HUES6 (cell line): ENCODE data around the gene ALG3.

Experiments used
- H3K27ac ChIP-seq: 2 replicates; pipeline ENCODE4 v1.7.0; 2013; ENCODE audit warnings: low read depth, mild to moderate bottlenecking, low read length, inconsistent platforms
- H3K27me3 ChIP-seq: 2 replicates; pipeline ENCODE4 v1.6.1; 2013; ENCODE audit warnings: low read length; ENCODE audit not compliant: control insufficient read depth, insufficient read depth
- H3K36me3 ChIP-seq: 2 replicates; pipeline ENCODE4 v1.6.1; 2013; ENCODE audit warnings: low read length; ENCODE audit not compliant: control insufficient read depth, insufficient read depth
- H3K4me1 ChIP-seq: 2 replicates; pipeline ENCODE4 v1.6.1; 2013; ENCODE audit warnings: low read length; ENCODE audit not compliant: control insufficient read depth, insufficient read depth
- H3K4me3 ChIP-seq: 2 replicates; pipeline ENCODE4 v1.5.1; 2013; ENCODE audit warnings: low read depth, low read length
- H3K9ac ChIP-seq: one replicate; pipeline ENCODE4 v1.6.1; 2013; ENCODE audit warnings: mild to moderate bottlenecking, low read length
- H3K9me3 ChIP-seq: 2 replicates; pipeline ENCODE4 v1.6.1; 2013; ENCODE audit warnings: low read depth, low read length; ENCODE audit not compliant: control insufficient read depth, insufficient read depth

ALG3 gene

DNA sequence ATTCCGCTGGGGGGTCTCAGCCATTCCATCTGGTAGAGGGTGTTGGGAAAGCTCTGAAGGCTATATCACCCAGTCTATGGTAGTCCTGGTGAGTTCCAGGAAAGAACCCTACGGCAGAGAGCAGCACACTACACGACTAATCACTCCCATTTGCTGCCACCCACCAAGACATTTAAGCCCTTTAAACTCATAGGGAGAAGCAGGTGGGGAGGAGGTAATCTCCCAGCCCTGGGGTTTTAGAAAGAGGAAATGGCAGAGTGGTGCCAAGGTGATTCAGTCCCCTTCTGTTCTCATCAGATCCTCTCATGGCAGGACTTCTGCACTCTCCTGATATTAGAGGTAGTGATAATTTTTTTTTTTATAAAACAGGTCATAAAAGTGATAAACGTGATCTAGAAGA is 29.9 kb downstream of the ALG3 start:
- no peaks in the 10 kb centered on the region for H3K9me3 ChIP-seq
- no peaks in the 10 kb centered on the region for H3K4me1 ChIP-seq
- H3K27me3 ChIP-seq: no peaks in the 10 kb centered on the region
- no peak overlapping the region for H3K27ac ChIP-seq
- H3K9ac ChIP-seq: no peak overlapping the region
- H3K4me3 ChIP-seq: no peak overlapping the region
- no peaks in the 10 kb centered on the region for H3K36me3 ChIP-seq

GRCh38 chr3:184211718-184212117 is 37.0 kb downstream of the ALG3 start:
- Histone ChIP-seq H3K9me3 (no peaks in the 10 kb centered on the region), H3K27ac (no peak overlapping the region), H3K27me3 (no peaks in the 10 kb centered on the region; the same call in 1 of the 2 replicates), H3K4me3 (no peak overlapping the region), H3K36me3 (no peaks in the 10 kb centered on the region), H3K9ac (no peak overlapping the region), H3K4me1 (no peaks in the 10 kb centered on the region)

DNA sequence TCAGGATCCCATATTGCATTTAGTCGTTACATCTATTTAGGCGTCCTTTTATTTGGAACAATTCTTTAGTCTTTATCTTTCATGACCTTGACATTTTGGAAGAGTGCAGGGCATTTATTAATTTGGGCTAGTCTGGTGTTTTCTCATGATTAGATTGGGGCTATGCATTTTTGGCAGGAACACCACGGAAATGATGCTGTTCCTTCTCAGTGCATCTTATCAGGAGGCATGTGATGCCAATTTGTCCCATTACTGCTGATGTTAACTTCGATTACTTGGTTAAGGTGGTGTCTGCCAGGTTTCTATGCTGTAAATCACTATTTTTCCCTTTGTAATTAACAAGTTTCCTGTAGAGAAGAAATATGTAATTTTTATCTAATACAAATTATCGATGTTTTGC is 37.5 kb downstream of the ALG3 start:
- H3K36me3 ChIP-seq: no peaks in the 10 kb centered on the region
- H3K27ac ChIP-seq: no peak overlapping the region
- no peaks in the 10 kb centered on the region; the same call in 1 of the 2 replicates for H3K27me3 ChIP-seq
- no peaks in the 10 kb centered on the region for H3K4me1 ChIP-seq
- no peak overlapping the region for H3K9ac ChIP-seq
- H3K4me3 ChIP-seq: no peak overlapping the region
- no peaks in the 10 kb centered on the region for H3K9me3 ChIP-seq

DNA sequence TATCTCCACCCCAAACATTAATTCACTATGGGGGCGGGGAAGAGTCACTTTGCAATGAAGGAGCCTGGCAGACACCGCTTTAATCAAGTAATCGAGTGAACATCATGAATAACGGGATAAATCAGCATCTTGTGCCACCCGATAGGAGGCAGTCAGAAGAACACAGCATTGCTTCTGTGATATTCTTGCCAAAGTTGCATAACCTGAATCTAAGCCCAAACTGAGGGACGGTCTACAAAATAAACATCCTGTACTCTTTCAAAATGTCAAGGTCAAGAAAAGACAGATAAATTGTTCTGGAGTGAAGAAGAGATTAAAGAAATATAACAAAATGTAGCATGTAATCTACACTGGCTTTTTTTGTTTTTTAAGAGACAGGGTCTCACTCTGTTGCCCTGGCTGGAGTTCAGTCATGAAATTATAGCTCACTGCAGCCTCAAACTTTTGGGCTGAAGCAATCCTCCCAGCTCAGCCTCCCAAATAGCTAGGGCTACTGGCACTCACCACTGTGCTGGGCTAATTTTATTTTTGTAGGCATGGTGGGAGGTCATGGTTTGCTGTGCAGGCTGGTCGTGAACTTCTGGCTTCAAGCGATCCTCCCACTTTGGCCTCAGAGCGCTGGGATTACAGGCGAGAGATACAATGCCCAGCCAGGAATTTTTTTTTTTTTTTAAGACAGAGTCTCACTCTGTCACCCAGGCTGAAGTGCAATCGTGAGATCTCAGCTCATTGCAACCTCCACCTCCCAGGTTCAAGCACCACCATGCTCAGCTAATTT is 39.4 kb downstream of the ALG3 start:
- no peak overlapping the region for H3K27ac ChIP-seq
- no peaks in the 10 kb centered on the region; the same call in 1 of the 2 replicates for H3K27me3 ChIP-seq

GRCh38 chr3:184203526-184203925 is 45.2 kb downstream of the ALG3 start:
- no peaks in the 10 kb centered on the region; the same call in 1 of the 2 replicates for H3K27me3 ChIP-seq
- H3K9me3 ChIP-seq: no peaks in the 10 kb centered on the region
- no peaks in the 10 kb centered on the region for H3K4me1 ChIP-seq
- H3K27ac ChIP-seq: no peak overlapping the region
- H3K4me3 ChIP-seq: no peak overlapping the region
- H3K9ac ChIP-seq: no peak overlapping the region
- no peaks in the 10 kb centered on the region for H3K36me3 ChIP-seq

More for the DNA sequence above, 39.4 kb downstream of the ALG3 start:
- Histone ChIP-seq H3K9ac (no peak overlapping the region), H3K9me3 (no peaks in the 10 kb centered on the region), H3K4me3 (no peak overlapping the region), H3K4me1 (no peaks in the 10 kb centered on the region), H3K36me3 (no peaks in the 10 kb centered on the region)

- Histone ChIP-seq H3K36me3 (peaks cover 9% of the 10 kb centered on the region), H3K4me3 (no peak overlapping the region), H3K27me3 (no peaks in the 10 kb centered on the region), H3K9me3 (no peaks in the 10 kb centered on the region), H3K9ac (no peak overlapping the region), H3K4me1 (no peaks in the 10 kb centered on the region), H3K27ac (no peak overlapping the region)
Measured at GRCh38 chr3:184200825-184201224, 47.9 kb downstream of the ALG3 start.

- Histone ChIP-seq H3K9ac (no peak overlapping the region), H3K4me1 (no peaks in the 10 kb centered on the region), H3K36me3 (peaks cover 31% of the 10 kb centered on the region)
Measured at GRCh38 chr3:184198509-184198908, 50.3 kb downstream of the ALG3 start.

DNA sequence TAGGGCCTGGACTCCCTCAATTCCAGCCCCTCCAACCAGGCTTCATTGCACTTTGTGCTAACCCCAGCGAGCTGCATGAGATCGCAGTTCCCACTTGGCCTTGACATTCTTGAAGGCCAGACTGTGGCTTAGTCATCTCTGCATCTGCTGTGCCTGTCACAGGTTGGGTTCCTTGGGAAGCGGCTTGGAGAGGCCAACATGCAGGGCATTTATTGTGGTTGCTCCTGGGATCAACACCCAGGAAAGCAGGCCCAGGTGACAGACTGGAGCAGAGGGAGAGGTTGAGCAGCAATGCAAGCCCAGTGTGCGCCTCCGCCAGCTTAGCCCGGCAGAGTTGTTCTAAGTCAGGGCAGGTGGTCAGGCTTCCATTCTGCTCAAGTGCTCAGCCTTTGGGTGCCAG is 52.2 kb downstream of the ALG3 start:
- Histone ChIP-seq H3K9me3 (no peaks in the 10 kb centered on the region), H3K9ac (no peak overlapping the region), H3K4me1 (no peaks in the 10 kb centered on the region), H3K27ac (no peak overlapping the region), H3K4me3 (no peak overlapping the region), H3K36me3 (peaks cover 51% of the 10 kb centered on the region), H3K27me3 (no peaks in the 10 kb centered on the region)

More at GRCh38 chr3:184198509-184198908, 50.3 kb downstream of the ALG3 start:
- Histone ChIP-seq H3K4me3 (no peak overlapping the region), H3K9me3 (no peaks in the 10 kb centered on the region), H3K27me3 (no peaks in the 10 kb centered on the region), H3K27ac (no peak overlapping the region)

GRCh38 chr3:184193991-184194539 is 54.7 kb downstream of the ALG3 start:
- Histone ChIP-seq H3K9me3 (no peaks in the 10 kb centered on the region), H3K4me3 (no peak overlapping the region), H3K27ac (no peak overlapping the region), H3K9ac (no peak overlapping the region), H3K4me1 (no peaks in the 10 kb centered on the region), H3K36me3 (peaks cover 75% of the 10 kb centered on the region), H3K27me3 (no peaks in the 10 kb centered on the region)

DNA sequence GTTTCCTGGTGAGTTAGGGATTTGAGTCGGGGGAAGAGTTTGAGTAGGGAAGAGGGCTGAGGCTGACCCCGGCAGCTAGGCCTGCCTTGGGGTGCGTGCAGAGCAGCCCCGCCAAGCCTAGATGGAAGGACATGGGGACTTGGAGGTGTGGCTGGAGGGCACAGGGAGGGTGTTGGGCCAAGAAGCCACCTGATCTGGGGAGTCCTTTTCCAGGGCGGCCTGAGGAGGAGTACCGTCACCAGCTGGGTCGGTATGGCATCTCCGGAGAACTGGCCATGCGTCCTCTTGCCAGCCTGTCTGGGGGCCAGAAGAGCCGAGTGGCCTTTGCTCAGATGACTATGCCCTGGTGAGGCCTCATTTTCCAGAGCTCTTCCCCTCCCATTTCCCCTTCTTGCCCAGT is 55.9 kb downstream of the ALG3 start:
- Histone ChIP-seq H3K4me3 (no peak overlapping the region), H3K27me3 (no peaks in the 10 kb centered on the region), H3K4me1 (no peaks in the 10 kb centered on the region), H3K27ac (no peak overlapping the region), H3K36me3 (peaks cover 87% of the 10 kb centered on the region), H3K9me3 (no peaks in the 10 kb centered on the region), H3K9ac (no peak overlapping the region)
